Fibroblast of the aortic adventitia (primary cell): ENCODE measurements around the gene NAT10. TPM values are rescaled to one million over a fixed set of nuclear protein-coding genes. Genes with fewer than 3 reads are reported as not detected.

ENCODE experiments used
- DNase-seq: peaks from one replicate; pipeline ENCODE4 v3.0.0-alpha.2; 2010; ENCODE audit warnings: low read depth
- H3K4me3 ChIP-seq: 2 replicates; pipeline ENCODE4 v1.5.1; 2011; ENCODE audit warnings: low read depth, mild to moderate bottlenecking, control low read depth, low read length, moderate library complexity
- CTCF ChIP-seq: IDR thresholded peaks from 2 replicates; pipeline ENCODE4 v1.5.1; 2011; ENCODE audit warnings: mild to moderate bottlenecking, low read length, control low read depth, inconsistent platforms; ENCODE audit not compliant: insufficient read depth
- total RNA-seq: library from RNA; depleted of rRNA; stranded (reverse); fragments of >200 nt; gene quantifications from 2 replicates; pipeline ENCODE4 v1.2.3, GENCODE V29; 2012; ENCODE audit warnings: low replicate concordance

The NAT10 gene
- total RNA-seq, 1 donor, result 29.3 TPM

GRCh38 chr11:34126959-34127848 is 21.8 kb downstream of the NAT10 start:
- H3K4me3 ChIP-seq, result no peak overlapping the region
- no peak for TF ChIP-seq CTCF
- no peak for DNase-seq

- no peak overlapping the region for H3K4me3 ChIP-seq
- no peak for TF ChIP-seq CTCF
- DNase-seq, result no peak
Observed at GRCh38 chr11:34128824-34129223, 23.4 kb downstream of the NAT10 start.

GRCh38 chr11:34132261-34132965 is 27.0 kb downstream of the NAT10 start:
- no peak for DNase-seq
- no peak for TF ChIP-seq CTCF
- H3K4me3 ChIP-seq, result no peak overlapping the region

- DNase-seq, result no peak
- H3K4me3 ChIP-seq, result no peak overlapping the region
- TF ChIP-seq CTCF, result no peak
Observed at GRCh38 chr11:34134765-34135164, 29.3 kb downstream of the NAT10 start.

- DNase-seq, result no peak
- no peak overlapping the region for H3K4me3 ChIP-seq
- TF ChIP-seq CTCF, result no peak
Observed at GRCh38 chr11:34135439-34135838, 30.0 kb downstream of the NAT10 start.

- TF ChIP-seq CTCF, result no peak
- DNase-seq, result no peak
- H3K4me3 ChIP-seq, result no peak overlapping the region
Observed at GRCh38 chr11:34136420-34136819, 31.0 kb downstream of the NAT10 start.
